ENCODE measurements around the gene PPP1R14D.

Gene PPP1R14D

GRCh38 chr15:40857601-40858341, 29.3 kb upstream of the PPP1R14D start:
- no peaks in the 10 kb centered on the region for H3F3A ChIP-seq (ENCODE audit: low read depth)
- H3K9ac ChIP-seq (ENCODE audit: low read depth, low read length, poor library complexity, severe bottlenecking): peak overlapping the region; percentile 28
- no peaks in the 10 kb centered on the region for H4K20me1 ChIP-seq (ENCODE audit: insufficient read depth, low read length, poor library complexity, severe bottlenecking)
- peak overlapping the region; percentile 29 for H3K4me2 ChIP-seq (ENCODE audit: low read depth, low read length, poor library complexity, severe bottlenecking)
- H3K9me3 ChIP-seq (ENCODE audit: insufficient read depth, low read depth, low read length): no peaks in the 10 kb centered on the region
- TF ChIP-seq CTCF (conservative IDR thresholded peaks at IDR 0.05; ENCODE audit: low read length): peak; percentile 95
- TF ChIP-seq EZH2phosphoT487 (IDR thresholded peaks at IDR 0.05; ENCODE audit: borderline replicate concordance): no peak
- no peak overlapping the region for H3K4me3 ChIP-seq (ENCODE audit: low read length, poor library complexity, severe bottlenecking)
- no peaks in the 10 kb centered on the region for H3K36me3 ChIP-seq (ENCODE audit: insufficient read depth, low read length)
- H2AFZ ChIP-seq (ENCODE audit: low read length): peak overlapping the region; percentile 96
- H3K79me2 ChIP-seq (ENCODE audit: insufficient read depth, low read length): no peaks in the 10 kb centered on the region
- H3K4me1 ChIP-seq (ENCODE audit: insufficient read depth, low read length, poor library complexity, severe bottlenecking): no peaks in the 10 kb centered on the region
- H3K27me3 ChIP-seq (ENCODE audit: insufficient read depth, low read length, poor library complexity, severe bottlenecking): no peaks in the 10 kb centered on the region
- H3K9me2 ChIP-seq (replicated peaks; ENCODE audit: low read depth, low read length): no peaks in the 10 kb centered on the region

- no peaks in the 10 kb centered on the region for H3K27me3 ChIP-seq (ENCODE audit: insufficient read depth, low read length, poor library complexity, severe bottlenecking)
- H3K9ac ChIP-seq (ENCODE audit: low read depth, low read length, poor library complexity, severe bottlenecking): no peak overlapping the region
- no peaks in the 10 kb centered on the region for H4K20me1 ChIP-seq (ENCODE audit: insufficient read depth, low read length, poor library complexity, severe bottlenecking)
- H3K9me2 ChIP-seq (replicated peaks; ENCODE audit: low read depth, low read length): no peaks in the 10 kb centered on the region
- peak overlapping the region; percentile 96; the same call in 1 of the 2 replicates for H2AFZ ChIP-seq (ENCODE audit: low read length)
- no peaks in the 10 kb centered on the region for H3K36me3 ChIP-seq (ENCODE audit: insufficient read depth, low read length)
- H3K4me1 ChIP-seq (ENCODE audit: insufficient read depth, low read length, poor library complexity, severe bottlenecking): no peaks in the 10 kb centered on the region
- no peaks in the 10 kb centered on the region for H3F3A ChIP-seq (ENCODE audit: low read depth)
- no peak overlapping the region for H3K4me3 ChIP-seq (ENCODE audit: low read length, poor library complexity, severe bottlenecking)
- TF ChIP-seq EZH2phosphoT487 (IDR thresholded peaks at IDR 0.05; ENCODE audit: borderline replicate concordance): no peak
- TF ChIP-seq CTCF (conservative IDR thresholded peaks at IDR 0.05; ENCODE audit: low read length): no peak
- no peaks in the 10 kb centered on the region for H3K79me2 ChIP-seq (ENCODE audit: insufficient read depth, low read length)
- H3K4me2 ChIP-seq (ENCODE audit: low read depth, low read length, poor library complexity, severe bottlenecking): no peak overlapping the region
- H3K9me3 ChIP-seq (ENCODE audit: insufficient read depth, low read depth, low read length): no peaks in the 10 kb centered on the region
Measured at GRCh38 chr15:40856746-40857145, 28.2 kb upstream of the PPP1R14D start.

- no peaks in the 10 kb centered on the region for H3K9me2 ChIP-seq (replicated peaks; ENCODE audit: low read depth, low read length)
- TF ChIP-seq EZH2phosphoT487 (IDR thresholded peaks at IDR 0.05; ENCODE audit: borderline replicate concordance) (no peak), CTCF (conservative IDR thresholded peaks at IDR 0.05; ENCODE audit: low read length) (no peak)
- no peaks in the 10 kb centered on the region for H4K20me1 ChIP-seq (ENCODE audit: insufficient read depth, low read length, poor library complexity, severe bottlenecking)
- H3K36me3 ChIP-seq (ENCODE audit: insufficient read depth, low read length): no peaks in the 10 kb centered on the region
- no peaks in the 10 kb centered on the region for H3K4me1 ChIP-seq (ENCODE audit: insufficient read depth, low read length, poor library complexity, severe bottlenecking)
- no peaks in the 10 kb centered on the region for H3K27me3 ChIP-seq (ENCODE audit: insufficient read depth, low read length, poor library complexity, severe bottlenecking)
- no peaks in the 10 kb centered on the region for H3K9me3 ChIP-seq (ENCODE audit: insufficient read depth, low read depth, low read length)
- no peak overlapping the region for H3K4me2 ChIP-seq (ENCODE audit: low read depth, low read length, poor library complexity, severe bottlenecking)
- no peak overlapping the region for H3K9ac ChIP-seq (ENCODE audit: low read depth, low read length, poor library complexity, severe bottlenecking)
- H3K4me3 ChIP-seq (ENCODE audit: low read length, poor library complexity, severe bottlenecking): no peak overlapping the region
- H3F3A ChIP-seq (ENCODE audit: low read depth): no peaks in the 10 kb centered on the region
- no peaks in the 10 kb centered on the region for H3K79me2 ChIP-seq (ENCODE audit: insufficient read depth, low read length)
- H2AFZ ChIP-seq (ENCODE audit: low read length): no peak overlapping the region
Measured at GRCh38 chr15:40855706-40856234, 27.3 kb upstream of the PPP1R14D start.
